ENCODE results near the gene IRF5.
"Not testable (repeated sequence)": the region's sequence is repeated elsewhere in the genome, so short reads cannot be mapped to it uniquely, and the experiment has no call there.

Gene IRF5

DNA sequence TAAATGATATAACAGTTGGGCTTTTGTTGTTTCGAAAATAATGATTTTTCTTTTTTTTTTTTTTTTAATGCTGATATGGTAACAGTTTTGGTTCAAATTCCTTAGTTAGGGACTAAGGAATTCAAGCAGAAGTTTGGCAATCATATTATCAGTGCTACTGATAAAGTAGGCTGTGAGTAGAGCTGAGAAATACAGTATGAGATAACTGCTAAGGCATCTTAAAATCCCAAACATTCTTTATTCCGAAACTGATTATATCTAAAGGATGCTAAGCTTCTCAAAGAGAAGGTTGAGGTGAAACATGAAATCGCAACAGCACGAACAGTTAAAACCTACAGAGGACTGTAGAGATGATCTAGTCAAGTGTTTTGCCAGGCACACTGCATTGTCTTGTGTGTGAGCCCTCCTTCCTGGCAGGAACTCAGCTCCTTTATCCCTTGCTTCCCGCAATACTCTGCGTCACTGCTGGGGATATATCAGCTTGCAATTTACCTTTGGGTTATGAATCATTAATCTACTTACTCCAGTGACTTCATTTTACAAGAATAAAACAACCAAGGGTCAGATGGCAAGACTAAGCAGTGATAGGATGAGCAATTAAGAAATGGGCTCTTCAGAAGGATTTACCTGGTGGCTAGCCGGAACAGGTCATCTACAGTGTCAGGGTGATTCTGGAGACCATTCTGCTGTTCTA lies 36.7 kb downstream of the IRF5 start:
- DNase-seq = no peak

- DNase-seq = no peak
Measured at GRCh38 chr7:128982105-128982504, 44.4 kb downstream of the IRF5 start.

GRCh38 chr7:128985660-128986059 lies 47.9 kb downstream of the IRF5 start:
- DNase-seq = no peak

DNA sequence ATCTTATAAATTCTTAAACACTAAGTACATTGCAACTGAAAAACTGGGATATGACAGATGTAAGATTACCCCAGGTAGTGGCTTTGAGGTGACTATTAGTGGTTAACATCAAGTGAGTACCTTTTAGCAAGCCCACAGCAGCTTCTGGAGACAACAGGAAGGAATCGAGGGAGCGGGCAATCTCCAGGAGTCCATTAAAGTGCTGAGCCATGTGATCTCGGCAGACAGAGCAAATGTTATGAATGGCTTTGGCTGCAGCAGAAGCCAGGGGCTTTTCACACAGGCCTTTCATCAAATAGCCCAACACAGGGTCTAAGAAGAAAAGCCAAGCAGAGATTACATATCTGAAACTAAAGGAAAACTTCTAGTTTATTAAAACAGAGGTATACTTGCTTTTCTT lies 48.9 kb downstream of the IRF5 start:
- no peak for DNase-seq

GRCh38 chr7:128988372-128988771 lies 50.6 kb downstream of the IRF5 start:
- no peak for DNase-seq

DNA sequence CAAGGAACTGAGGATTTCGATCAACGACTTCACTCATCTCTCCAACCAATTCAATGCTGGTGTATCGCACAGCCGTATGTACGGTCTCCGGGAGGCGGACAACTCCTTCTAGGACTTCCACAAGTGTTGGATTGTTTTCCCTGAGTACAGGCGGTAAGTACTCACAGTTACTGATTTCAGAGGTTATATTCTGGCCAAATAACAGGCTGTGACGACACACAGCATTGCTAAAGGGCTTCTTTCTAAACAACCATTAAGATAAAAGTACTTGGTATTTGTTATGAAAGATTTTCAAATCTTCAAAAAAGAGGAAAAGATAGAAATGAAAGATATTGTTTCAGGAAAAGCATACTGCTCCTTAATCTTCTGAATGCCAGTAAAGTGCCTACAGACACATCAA lies 52.2 kb downstream of the IRF5 start:
- DNase-seq = no peak

GRCh38 chr7:128993419-128993818 lies 55.7 kb downstream of the IRF5 start:
- DNase-seq = no peak

DNA sequence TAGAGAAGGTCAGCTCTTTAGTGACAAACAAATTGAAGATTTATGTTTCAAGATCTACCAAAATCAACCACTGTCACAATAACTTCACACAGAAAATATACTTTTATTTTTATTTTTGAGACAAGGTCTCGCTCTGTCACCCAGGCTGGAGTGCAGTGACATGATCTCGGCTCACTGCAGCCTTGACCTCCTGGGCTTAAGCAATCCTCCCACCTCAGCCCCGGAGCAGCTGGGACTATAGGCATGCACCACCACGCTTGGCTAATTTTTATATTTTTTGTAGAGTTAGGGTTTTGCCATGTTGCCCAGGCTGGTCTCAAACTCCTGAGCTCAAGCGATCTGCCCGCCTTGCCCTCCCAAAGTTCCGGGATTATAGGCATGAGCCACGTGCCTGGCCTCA lies 56.8 kb downstream of the IRF5 start:
- DNase-seq = not testable (repeated sequence)

- DNase-seq = no peak
Measured at GRCh38 chr7:128997181-128997580, 59.5 kb downstream of the IRF5 start.

Measured in activated gamma-delta T cell treated with Interleukin-2 at 50 U/mL for 16 hours (primary cell).